Measurements from ENCODE around the gene PPP1R10. TPM values are rescaled to one million over a fixed set of nuclear protein-coding genes. Genes with fewer than 3 reads are reported as not detected.
"Not testable (repeated sequence)": the region's sequence is repeated elsewhere in the genome, so short reads cannot be mapped to it uniquely, and the experiment has no call there.

Gene PPP1R10
- total RNA-seq, result 100 to 1,000 TPM; 138 to 154 TPM

DNA sequence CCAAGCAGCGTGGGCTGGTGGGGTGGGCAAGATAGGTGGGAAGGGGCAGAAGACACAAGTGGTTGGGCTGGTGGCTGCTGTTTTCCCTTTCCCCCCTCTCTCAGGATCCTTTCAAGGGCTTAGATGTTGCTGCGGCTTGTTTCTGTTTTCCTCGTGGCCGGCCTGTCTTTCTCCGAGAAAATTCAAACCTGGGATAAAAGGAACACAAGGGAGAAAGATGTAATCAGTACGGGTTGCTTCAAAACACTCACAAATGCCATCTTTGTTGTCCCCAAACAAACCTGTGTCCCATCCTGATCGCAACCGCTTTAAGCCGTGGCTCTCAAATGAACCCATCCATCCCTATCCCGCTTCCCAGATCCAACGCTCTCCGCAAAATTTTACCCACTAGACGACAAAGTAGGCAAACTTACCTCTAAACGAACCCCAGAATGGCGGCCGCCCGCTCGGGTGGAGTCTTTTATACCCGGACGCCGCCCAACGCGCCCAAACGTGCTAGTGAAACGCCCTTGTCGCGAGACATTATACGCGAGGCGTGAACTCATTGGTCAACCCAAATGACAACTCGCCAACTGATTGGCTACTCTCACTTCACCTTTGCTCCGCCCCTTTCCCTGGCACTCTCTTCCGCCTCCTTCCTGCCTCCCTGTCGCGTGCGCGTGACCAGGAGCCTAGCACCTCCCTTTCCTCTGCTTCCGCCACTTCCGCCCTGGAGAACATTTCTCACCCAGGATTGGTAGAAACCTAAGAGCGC is at the start of gene PPP1R10:
Gene PPP1R10, minus strand, starts transcription at position 433 of the 754 bp plus-strand sequence. CDS start 7,299 bp downstream, outside the sequence.
- no peaks in the 10 kb centered on the region for H3K27me3 Mint-ChIP-seq (ENCODE audit: low read depth)
- H3K4me3 Mint-ChIP-seq, result peak within 1 kb of the TSS; percentile 97 to 98
- H3K36me3 Mint-ChIP-seq (ENCODE audit: insufficient read depth in 2 of 2), result peaks cover 29 to 60% of the 10 kb centered on the region in 2 donors
- DNase-seq (peak; percentile 97 to 100), ATAC-seq (replicated peaks in 1 of 2) (peak; percentile 77)
- no peaks in the 10 kb centered on the region for H3K9me3 Mint-ChIP-seq
- H3K27ac Mint-ChIP-seq, result peak within 1 kb of the TSS; percentile 100
- peaks cover 69% of the 10 kb centered on the region for H3K4me1 Mint-ChIP-seq (ENCODE audit: low read depth)

DNA sequence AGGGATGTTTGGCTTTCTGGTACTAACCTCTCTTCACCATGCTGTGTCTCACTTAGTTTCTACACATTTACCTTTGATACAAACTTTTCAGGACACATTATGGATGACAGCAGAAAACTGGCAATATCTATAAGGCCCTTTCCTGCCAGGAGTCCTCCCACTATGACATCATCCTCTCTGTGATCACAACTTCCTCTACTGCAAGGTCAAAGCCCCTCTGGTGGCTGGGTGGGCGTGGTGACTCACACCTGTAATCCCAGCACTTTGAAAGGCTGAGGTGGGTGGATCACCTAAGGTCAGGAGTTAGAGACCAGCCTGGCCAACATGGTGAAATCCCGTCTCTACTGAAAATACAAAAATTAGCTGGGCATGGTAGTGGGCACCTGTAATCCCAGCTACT is 49.3 kb upstream of the PPP1R10 start:
- peaks cover 9 to 33% of the 10 kb centered on the region in 2 donors for H3K36me3 Mint-ChIP-seq (ENCODE audit: insufficient read depth in 2 of 2)
- H3K27ac Mint-ChIP-seq, result peak overlapping the region; percentile 71
- H3K4me1 Mint-ChIP-seq (ENCODE audit: low read depth), result peaks cover 22% of the 10 kb centered on the region
- DNase-seq (peak; percentile 50 to 65), ATAC-seq (replicated peaks in 1 of 2) (peak; percentile 86 to 90)
- not testable (repeated sequence) for H3K9me3 Mint-ChIP-seq; H3K27me3 Mint-ChIP-seq (ENCODE audit: low read depth)
- peak overlapping the region in 1 of 2 donors; percentile 30 for H3K4me3 Mint-ChIP-seq

GRCh38 chr6:30664994-30665767 is 48.1 kb upstream of the PPP1R10 start:
- H3K27me3 Mint-ChIP-seq (ENCODE audit: low read depth), result no peaks in the 10 kb centered on the region
- ATAC-seq (replicated peaks in 1 of 2) (no peak), DNase-seq (no peak)
- peaks cover 16% of the 10 kb centered on the region for H3K4me1 Mint-ChIP-seq (ENCODE audit: low read depth)
- peaks cover 5 to 28% of the 10 kb centered on the region in 2 donors for H3K36me3 Mint-ChIP-seq (ENCODE audit: insufficient read depth in 2 of 2)
- no peak overlapping the region for H3K4me3 Mint-ChIP-seq
- no peak overlapping the region for H3K27ac Mint-ChIP-seq
- H3K9me3 Mint-ChIP-seq, result no peaks in the 10 kb centered on the region

- H3K4me1 Mint-ChIP-seq (ENCODE audit: low read depth); DNase-seq; H3K4me3 Mint-ChIP-seq; H3K27ac Mint-ChIP-seq; H3K9me3 Mint-ChIP-seq; H3K27me3 Mint-ChIP-seq (ENCODE audit: low read depth); ATAC-seq (replicated peaks in 1 of 2): not testable (repeated sequence)
- peaks cover 10 to 43% of the 10 kb centered on the region in 2 donors for H3K36me3 Mint-ChIP-seq (ENCODE audit: insufficient read depth in 2 of 2)
These were observed 40.9 kb upstream of the PPP1R10 start for GRCh38 chr6:30657922-30658321.

DNA sequence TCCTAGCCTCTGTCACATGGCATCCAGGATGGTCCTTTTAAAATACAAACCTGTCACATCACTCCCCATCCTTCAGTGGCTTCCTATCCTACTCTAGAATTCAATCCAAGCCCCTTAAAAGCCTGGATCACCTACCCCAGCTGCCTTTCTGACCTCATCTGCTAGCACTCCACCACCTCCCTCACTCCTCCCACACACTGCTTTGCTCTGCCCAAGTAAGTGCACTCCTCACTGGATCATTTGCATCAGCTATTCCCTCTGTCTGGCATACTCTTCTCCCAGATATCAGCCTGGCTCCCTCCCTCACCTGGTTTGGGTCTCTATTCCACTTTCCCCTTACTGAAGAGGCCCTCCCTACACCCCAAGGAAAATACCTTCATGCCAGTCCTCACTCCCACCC is 40.4 kb upstream of the PPP1R10 start:
- Mint-ChIP-seq H3K27ac (peak overlapping the region; percentile 2), H3K9me3 (no peaks in the 10 kb centered on the region), H3K27me3 (ENCODE audit: low read depth) (no peaks in the 10 kb centered on the region), H3K4me1 (ENCODE audit: low read depth) (no peaks in the 10 kb centered on the region), H3K36me3 (ENCODE audit: insufficient read depth in 2 of 2) (peaks cover 10 to 38% of the 10 kb centered on the region in 2 donors), H3K4me3 (no peak overlapping the region)
- ATAC-seq (replicated peaks in 1 of 2), result no peak
- DNase-seq, result no peak

DNA sequence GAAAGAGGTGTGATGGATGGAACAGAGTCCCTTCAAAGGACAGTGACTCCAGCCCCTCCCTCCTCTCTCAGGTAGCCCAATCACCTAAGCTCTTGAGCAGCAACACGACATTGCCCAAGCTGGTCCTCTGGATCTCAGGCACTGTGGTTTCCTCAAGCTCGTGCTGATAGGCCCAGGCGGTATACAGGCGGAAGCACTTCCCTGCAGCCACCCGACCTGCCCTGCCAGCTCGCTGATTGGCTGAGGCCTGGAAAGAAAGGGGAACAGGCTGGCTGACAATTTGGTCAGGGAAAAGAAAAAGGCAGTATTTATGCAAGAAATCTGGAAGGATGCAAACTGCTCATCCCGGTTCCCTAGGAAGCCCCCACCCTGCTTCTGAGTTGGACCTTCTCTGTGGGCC is 39.5 kb upstream of the PPP1R10 start:
- ATAC-seq (replicated peaks in 1 of 2) (no peak), DNase-seq (no peak)
- peaks cover 8 to 35% of the 10 kb centered on the region in 2 donors for H3K36me3 Mint-ChIP-seq (ENCODE audit: insufficient read depth in 2 of 2)

GRCh38 chr6:30655743-30656094 is 38.7 kb upstream of the PPP1R10 start:
- no peaks in the 10 kb centered on the region for H3K9me3 Mint-ChIP-seq
- H3K27ac Mint-ChIP-seq, result no peak overlapping the region
- H3K27me3 Mint-ChIP-seq (ENCODE audit: low read depth), result no peaks in the 10 kb centered on the region
- H3K4me1 Mint-ChIP-seq (ENCODE audit: low read depth), result no peaks in the 10 kb centered on the region
- no peak for ATAC-seq (replicated peaks in 1 of 2)
- no peak overlapping the region for H3K4me3 Mint-ChIP-seq
- DNase-seq, result no peak
- peaks cover 8 to 37% of the 10 kb centered on the region in 2 donors for H3K36me3 Mint-ChIP-seq (ENCODE audit: insufficient read depth in 2 of 2)

More for the DNA sequence above, 39.5 kb upstream of the PPP1R10 start:
- Mint-ChIP-seq H3K9me3 (no peaks in the 10 kb centered on the region), H3K27me3 (ENCODE audit: low read depth) (no peaks in the 10 kb centered on the region), H3K4me3 (no peak overlapping the region), H3K4me1 (ENCODE audit: low read depth) (no peaks in the 10 kb centered on the region), H3K27ac (no peak overlapping the region)

GRCh38 chr6:30654798-30655742 is 38.0 kb upstream of the PPP1R10 start:
- no peaks in the 10 kb centered on the region for H3K9me3 Mint-ChIP-seq
- ATAC-seq (replicated peaks in 1 of 2), result no peak
- H3K27ac Mint-ChIP-seq, result peak overlapping the region; percentile 3
- peaks cover 8 to 36% of the 10 kb centered on the region in 2 donors for H3K36me3 Mint-ChIP-seq (ENCODE audit: insufficient read depth in 2 of 2)
- no peaks in the 10 kb centered on the region for H3K27me3 Mint-ChIP-seq (ENCODE audit: low read depth)
- DNase-seq, result no peak
- no peak overlapping the region for H3K4me3 Mint-ChIP-seq
- peaks cover 1% of the 10 kb centered on the region for H3K4me1 Mint-ChIP-seq (ENCODE audit: low read depth)

DNA sequence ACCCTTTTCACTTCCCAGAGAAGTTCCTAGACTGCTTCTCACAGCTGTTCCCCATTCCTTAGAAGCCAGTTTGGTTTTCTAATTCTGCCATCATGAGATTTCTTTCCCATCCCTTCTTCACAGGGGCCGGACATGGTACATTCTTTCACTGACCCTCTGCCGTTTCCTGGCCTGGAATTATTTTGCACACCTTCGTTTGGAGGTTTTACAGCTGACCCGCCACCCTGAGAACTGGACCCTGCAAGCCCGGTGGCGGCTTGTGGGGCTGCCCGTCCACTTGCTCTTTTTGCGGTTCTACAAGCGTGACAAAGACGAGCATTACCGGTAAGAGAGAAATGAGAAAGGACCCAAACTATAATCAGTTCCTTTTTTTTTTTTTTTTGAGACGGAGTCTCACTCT is 34.1 kb upstream of the PPP1R10 start:
- Mint-ChIP-seq H3K9me3 (no peaks in the 10 kb centered on the region), H3K4me1 (ENCODE audit: low read depth) (peaks cover 17% of the 10 kb centered on the region), H3K4me3 (no peak overlapping the region), H3K36me3 (ENCODE audit: insufficient read depth in 2 of 2) (peaks cover 5 to 23% of the 10 kb centered on the region in 2 donors), H3K27ac (peak overlapping the region; percentile 13), H3K27me3 (ENCODE audit: low read depth) (no peaks in the 10 kb centered on the region)
- ATAC-seq (replicated peaks in 1 of 2) (no peak), DNase-seq (no peak)

- Mint-ChIP-seq H3K27me3 (ENCODE audit: low read depth) (no peaks in the 10 kb centered on the region), H3K36me3 (ENCODE audit: insufficient read depth in 2 of 2) (peaks cover 0 to 9% of the 10 kb centered on the region in 2 donors), H3K4me1 (ENCODE audit: low read depth) (peaks cover 22% of the 10 kb centered on the region), H3K27ac (peak overlapping the region; percentile 95), H3K9me3 (no peaks in the 10 kb centered on the region), H3K4me3 (peak overlapping the region; percentile 82 to 93)
- DNase-seq (peak; percentile 87), ATAC-seq (replicated peaks in 1 of 2) (peak; percentile 81 to 82)
These were observed 30.4 kb upstream of the PPP1R10 start for GRCh38 chr6:30647242-30648116.

DNA sequence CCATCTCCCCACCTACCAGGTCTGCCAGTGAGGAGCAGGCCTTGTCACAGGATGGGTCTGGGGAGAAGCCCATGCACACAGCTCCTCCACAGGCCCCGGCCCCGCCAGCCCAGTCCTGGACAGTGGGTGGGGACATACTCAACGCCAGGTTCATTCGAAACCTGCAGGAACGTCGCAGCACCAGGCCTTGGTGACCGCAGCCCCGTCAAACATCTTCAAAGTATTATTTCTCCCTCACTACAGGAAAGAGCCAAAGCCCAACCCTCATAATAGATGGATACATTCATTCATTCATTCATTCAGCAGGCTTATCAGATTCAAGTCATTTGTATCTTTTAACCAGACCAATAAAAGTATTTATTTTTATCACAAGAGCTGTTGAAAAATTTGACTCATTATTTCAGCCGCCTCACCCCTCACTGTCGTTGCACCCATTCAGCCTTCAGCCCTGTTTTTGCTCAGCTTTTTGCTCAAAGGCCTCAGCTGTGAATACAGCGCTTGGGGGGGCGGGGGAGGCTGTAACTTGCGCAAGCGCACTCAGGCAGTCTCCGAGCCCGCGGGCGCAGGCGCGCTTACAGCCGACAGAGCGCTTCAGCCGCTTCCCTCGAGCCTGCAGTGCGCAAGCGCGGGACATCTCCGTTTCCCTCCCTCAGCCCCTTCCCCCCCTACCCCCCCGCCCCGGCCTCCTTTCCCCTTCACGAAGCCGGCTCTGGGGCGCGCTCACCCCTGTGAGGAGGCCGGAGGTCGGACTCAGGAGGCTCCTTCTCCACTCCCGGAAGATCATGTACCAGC is 29.6 kb upstream of the PPP1R10 start, which contains the start of gene C6orf136:
Gene C6orf136, plus strand, starts transcription at position 684 of the 792 bp plus-strand sequence. Its CDS starts 99 bp downstream, at position 783.
- H3K4me3 Mint-ChIP-seq, result peak within 1 kb of the TSS; percentile 82 to 93
- no peaks in the 10 kb centered on the region for H3K9me3 Mint-ChIP-seq
- ATAC-seq (replicated peaks in 1 of 2) (peak; percentile 78 to 79), DNase-seq (peak; percentile 92)
- peaks cover 0 to 3% of the 10 kb centered on the region in 2 donors for H3K36me3 Mint-ChIP-seq (ENCODE audit: insufficient read depth in 2 of 2)
- H3K27ac Mint-ChIP-seq, result peak within 1 kb of the TSS; percentile 95
- H3K27me3 Mint-ChIP-seq (ENCODE audit: low read depth), result no peaks in the 10 kb centered on the region
- peaks cover 22% of the 10 kb centered on the region for H3K4me1 Mint-ChIP-seq (ENCODE audit: low read depth)
